Measurements from ENCODE around the gene TOB2.
"Not testable (repeated sequence)": the region's sequence is repeated elsewhere in the genome, so short reads cannot be mapped to it uniquely, and the experiment has no call there.

The TOB2 gene

DNA sequence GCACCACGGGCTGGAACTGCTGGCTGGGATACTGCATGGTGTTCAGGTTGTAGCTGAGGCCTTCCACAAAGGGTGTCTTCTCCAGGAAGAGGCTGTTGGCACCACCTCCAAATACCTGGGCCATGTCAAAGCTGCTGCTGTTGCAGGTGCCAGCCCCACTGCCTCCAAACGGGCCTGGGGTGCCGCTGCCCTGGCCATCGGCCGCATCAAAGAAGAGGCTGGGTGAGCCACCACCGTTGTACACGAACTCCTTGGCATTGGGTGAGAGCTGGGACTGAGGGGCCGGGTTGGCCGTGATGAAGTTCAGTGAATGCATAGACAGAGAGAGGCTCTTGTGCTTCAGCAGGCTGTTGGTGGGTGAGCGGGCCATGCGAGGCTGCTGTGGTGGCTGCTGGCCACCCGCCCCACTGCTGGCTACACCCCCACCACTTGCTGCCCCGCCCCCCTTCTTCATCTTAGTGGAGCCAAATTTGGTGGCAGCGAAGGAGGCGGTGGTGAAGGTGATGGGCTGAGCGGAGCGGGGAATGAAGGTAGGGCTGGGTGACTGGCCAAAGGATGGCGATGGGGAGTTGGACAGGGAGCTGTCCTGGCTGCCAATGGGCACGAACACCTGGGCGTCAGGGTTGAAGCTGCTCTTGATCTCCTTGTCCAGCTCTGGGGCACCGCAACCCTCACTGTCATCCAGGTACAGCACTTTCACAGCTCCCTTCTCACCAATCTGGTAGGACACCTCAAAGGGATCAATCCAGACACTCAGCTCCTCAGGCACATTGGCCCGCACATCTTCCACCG, 10.1 kb downstream of the TOB2 start:
- TF ChIP-seq EZH2 (IDR thresholded peaks at IDR 0.05; ENCODE audit: borderline replicate concordance, low read length): no peak
- TF ChIP-seq, protein P1, sequence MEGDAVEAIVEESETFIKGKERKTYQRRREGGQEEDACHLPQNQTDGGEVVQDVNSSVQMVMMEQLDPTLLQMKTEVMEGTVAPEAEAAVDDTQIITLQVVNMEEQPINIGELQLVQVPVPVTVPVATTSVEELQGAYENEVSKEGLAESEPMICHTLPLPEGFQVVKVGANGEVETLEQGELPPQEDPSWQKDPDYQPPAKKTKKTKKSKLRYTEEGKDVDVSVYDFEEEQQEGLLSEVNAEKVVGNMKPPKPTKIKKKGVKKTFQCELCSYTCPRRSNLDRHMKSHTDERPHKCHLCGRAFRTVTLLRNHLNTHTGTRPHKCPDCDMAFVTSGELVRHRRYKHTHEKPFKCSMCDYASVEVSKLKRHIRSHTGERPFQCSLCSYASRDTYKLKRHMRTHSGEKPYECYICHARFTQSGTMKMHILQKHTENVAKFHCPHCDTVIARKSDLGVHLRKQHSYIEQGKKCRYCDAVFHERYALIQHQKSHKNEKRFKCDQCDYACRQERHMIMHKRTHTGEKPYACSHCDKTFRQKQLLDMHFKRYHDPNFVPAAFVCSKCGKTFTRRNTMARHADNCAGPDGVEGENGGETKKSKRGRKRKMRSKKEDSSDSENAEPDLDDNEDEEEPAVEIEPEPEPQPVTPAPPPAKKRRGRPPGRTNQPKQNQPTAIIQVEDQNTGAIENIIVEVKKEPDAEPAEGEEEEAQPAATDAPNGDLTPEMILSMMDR (IDR thresholded peaks at IDR 0.05; ENCODE audit: low read length): no peak
- Histone ChIP-seq H3K27me3 (ENCODE audit: insufficient read depth, low read length) (no peaks in the 10 kb centered on the region), H3K9ac (ENCODE audit: low read length) (no peak overlapping the region), H3K36me3 (ENCODE audit: insufficient read depth, low read length) (peaks cover 61% of the 10 kb centered on the region), H3K9me2 (ENCODE audit: low read depth, low read length) (no peaks in the 10 kb centered on the region), H3K9me3 (ENCODE audit: low read length) (no peaks in the 10 kb centered on the region), H3K79me2 (ENCODE audit: insufficient read depth, low read length) (no peaks in the 10 kb centered on the region), H3K4me1 (ENCODE audit: insufficient read depth, low read length, severe bottlenecking) (peaks cover 8% of the 10 kb centered on the region), H2AFZ (ENCODE audit: low read length) (no peak overlapping the region), H3K4me3 (ENCODE audit: low read depth, low read length, poor library complexity, severe bottlenecking) (no peak overlapping the region), H3K4me2 (ENCODE audit: low read length) (no peak overlapping the region), H4K20me1 (ENCODE audit: insufficient read depth, low read length) (no peaks in the 10 kb centered on the region), H3F3A (ENCODE audit: insufficient read depth, low read length) (no peaks in the 10 kb centered on the region), H3K27ac (ENCODE audit: low read depth, low read length, poor library complexity, severe bottlenecking) (no peak overlapping the region)

DNA sequence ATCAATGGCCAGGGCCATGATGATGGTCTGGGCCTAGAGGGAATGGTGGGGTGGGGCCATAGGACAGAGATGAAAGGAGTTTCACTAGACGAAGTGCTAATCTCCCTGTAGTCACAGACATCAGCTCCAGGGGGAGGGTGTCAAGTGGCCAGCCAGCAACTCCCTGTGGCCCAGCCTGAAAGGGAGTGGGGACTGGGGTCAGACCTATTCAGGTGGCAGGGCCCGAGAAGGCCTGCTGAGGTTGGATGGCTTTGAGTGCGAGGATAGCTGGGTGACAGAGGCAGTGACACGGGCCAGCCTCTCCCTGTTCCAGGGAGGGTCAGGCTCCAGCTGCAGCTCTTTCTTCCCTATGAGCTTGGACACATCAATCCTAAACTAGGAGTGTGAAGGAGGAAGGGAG, 11.0 kb downstream of the TOB2 start:
- Histone ChIP-seq H3K27ac (ENCODE audit: low read depth, low read length, poor library complexity, severe bottlenecking) (no peak overlapping the region), H2AFZ (ENCODE audit: low read length) (no peak overlapping the region), H3K27me3 (ENCODE audit: insufficient read depth, low read length) (no peaks in the 10 kb centered on the region), H3K9ac (ENCODE audit: low read length) (no peak overlapping the region), H3F3A (ENCODE audit: insufficient read depth, low read length) (no peaks in the 10 kb centered on the region), H3K36me3 (ENCODE audit: insufficient read depth, low read length) (peaks cover 64% of the 10 kb centered on the region), H3K4me2 (ENCODE audit: low read length) (no peak overlapping the region), H3K4me3 (ENCODE audit: low read depth, low read length, poor library complexity, severe bottlenecking) (no peak overlapping the region), H3K9me3 (ENCODE audit: low read length) (no peaks in the 10 kb centered on the region), H3K9me2 (ENCODE audit: low read depth, low read length) (no peaks in the 10 kb centered on the region), H3K79me2 (ENCODE audit: insufficient read depth, low read length) (no peaks in the 10 kb centered on the region), H4K20me1 (ENCODE audit: insufficient read depth, low read length) (no peaks in the 10 kb centered on the region), H3K4me1 (ENCODE audit: insufficient read depth, low read length, severe bottlenecking) (peaks cover 8% of the 10 kb centered on the region)
- TF ChIP-seq, protein P1 (IDR thresholded peaks at IDR 0.05; ENCODE audit: low read length): no peak
- no peak for TF ChIP-seq EZH2 (IDR thresholded peaks at IDR 0.05; ENCODE audit: borderline replicate concordance, low read length)

DNA sequence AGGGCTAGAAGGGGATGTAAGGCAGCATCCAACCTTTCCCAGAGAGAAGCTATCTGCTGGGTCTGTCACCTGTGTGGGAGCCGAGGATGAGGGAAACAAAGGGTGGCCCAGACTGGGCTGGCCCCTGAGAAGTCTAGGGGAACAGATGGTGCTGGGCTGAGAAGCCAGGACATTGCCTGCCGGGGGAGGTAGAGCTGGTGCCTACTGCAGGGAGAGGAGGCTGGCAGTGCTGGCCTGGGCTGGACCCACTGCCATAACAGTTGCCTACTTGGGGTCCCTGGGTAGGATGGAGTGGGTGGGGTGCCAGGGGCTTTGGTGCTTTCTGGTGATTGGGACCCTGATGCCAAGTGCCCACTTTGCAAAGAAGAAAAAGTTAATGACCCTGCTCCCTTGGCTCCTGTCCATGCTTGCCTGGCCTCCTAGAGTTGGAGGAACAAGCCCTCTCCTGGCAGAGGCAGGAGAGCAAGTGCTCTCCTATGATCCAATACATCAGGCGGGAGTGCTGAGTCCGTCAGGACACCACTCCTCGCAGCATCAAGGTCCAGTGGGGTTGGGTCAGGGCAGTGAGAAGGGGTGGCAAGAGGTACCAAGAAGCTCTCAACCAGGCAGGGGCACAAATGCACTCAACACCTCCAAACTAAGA, 12.1 kb downstream of the TOB2 start:
- H3K9ac ChIP-seq (ENCODE audit: low read length); H3K27me3 ChIP-seq (ENCODE audit: insufficient read depth, low read length); H3K79me2 ChIP-seq (ENCODE audit: insufficient read depth, low read length); H2AFZ ChIP-seq (ENCODE audit: low read length); H3K27ac ChIP-seq (ENCODE audit: low read depth, low read length, poor library complexity, severe bottlenecking); H3F3A ChIP-seq (ENCODE audit: insufficient read depth, low read length); H4K20me1 ChIP-seq (ENCODE audit: insufficient read depth, low read length); H3K9me3 ChIP-seq (ENCODE audit: low read length); H3K4me1 ChIP-seq (ENCODE audit: insufficient read depth, low read length, severe bottlenecking); H3K9me2 ChIP-seq (ENCODE audit: low read depth, low read length); H3K4me3 ChIP-seq (ENCODE audit: low read depth, low read length, poor library complexity, severe bottlenecking); H3K4me2 ChIP-seq (ENCODE audit: low read length): not testable (repeated sequence)
- H3K36me3 ChIP-seq (ENCODE audit: insufficient read depth, low read length): peaks cover 62% of the 10 kb centered on the region

DNA sequence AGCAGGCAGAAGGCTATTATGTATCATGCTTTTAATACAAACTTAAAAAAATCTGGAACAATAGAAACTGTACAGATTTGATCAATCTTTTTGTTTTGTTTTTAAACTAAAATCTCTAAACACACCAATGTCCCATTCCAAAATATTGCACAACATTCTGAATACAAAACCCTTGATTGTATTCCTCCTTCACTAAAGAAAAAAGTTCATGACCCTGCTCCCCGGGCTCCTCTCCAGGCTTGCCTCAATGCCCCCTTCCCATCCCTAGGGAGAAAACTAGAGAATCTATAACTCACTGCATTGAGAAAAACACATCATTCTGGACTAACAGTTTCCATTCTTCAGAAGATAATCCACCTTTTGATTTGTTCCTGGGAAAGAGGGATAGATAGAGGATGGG, 13.1 kb downstream of the TOB2 start:
- H3K36me3 ChIP-seq (ENCODE audit: insufficient read depth, low read length): peaks cover 63% of the 10 kb centered on the region
- H3K27ac ChIP-seq (ENCODE audit: low read depth, low read length, poor library complexity, severe bottlenecking): not testable (repeated sequence)

More for the DNA sequence above, 13.1 kb downstream of the TOB2 start:
- not testable (repeated sequence) for H3K9me2 ChIP-seq (ENCODE audit: low read depth, low read length); H3K79me2 ChIP-seq (ENCODE audit: insufficient read depth, low read length); H3K9ac ChIP-seq (ENCODE audit: low read length); H2AFZ ChIP-seq (ENCODE audit: low read length); H3K9me3 ChIP-seq (ENCODE audit: low read length); H3K4me2 ChIP-seq (ENCODE audit: low read length); H3K27me3 ChIP-seq (ENCODE audit: insufficient read depth, low read length); H3F3A ChIP-seq (ENCODE audit: insufficient read depth, low read length); H4K20me1 ChIP-seq (ENCODE audit: insufficient read depth, low read length); H3K4me1 ChIP-seq (ENCODE audit: insufficient read depth, low read length, severe bottlenecking); H3K4me3 ChIP-seq (ENCODE audit: low read depth, low read length, poor library complexity, severe bottlenecking)

Data from OCI-LY1 (cell line).